NCI-H2227 (cell line): ENCODE results near the gene CCDC18.
A peak's percentile ranks its signal among the peaks of the same experiment; 100 is the strongest.

Experiments used
- DNase-seq: peaks from one replicate; lab custom pipeline; 2025; ENCODE audit not compliant: unreplicated experiment; lab: John Stamatoyannopoulos, UW

Gene CCDC18

DNA sequence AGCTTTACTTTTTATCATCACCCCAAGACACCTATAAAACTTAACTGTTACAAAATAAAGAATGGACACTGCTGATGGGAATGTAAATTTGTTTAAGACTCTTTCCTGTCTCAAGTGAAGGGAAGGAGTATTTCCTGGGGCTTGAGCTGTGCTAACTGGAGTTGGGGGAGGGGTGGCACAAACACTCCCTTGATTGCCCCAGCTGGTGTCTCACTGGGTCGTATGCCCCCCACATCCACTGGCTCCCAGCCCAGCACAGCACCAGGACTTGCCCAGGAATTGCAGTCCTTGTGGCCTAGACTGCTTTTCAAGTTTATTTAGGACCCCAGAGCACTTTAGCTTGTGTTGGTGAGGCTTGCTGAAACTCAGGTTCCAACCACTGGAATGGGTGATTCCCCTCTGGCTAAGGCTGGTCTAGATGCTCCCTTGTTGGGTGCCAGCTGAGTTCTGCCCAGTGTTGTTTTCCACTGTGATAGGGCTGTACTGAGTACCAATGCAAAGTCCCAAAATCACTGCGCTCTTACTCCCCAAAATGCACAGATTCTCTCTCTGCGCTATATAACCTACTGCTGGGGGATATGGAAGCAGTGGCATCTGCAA is 116.1 kb downstream of the CCDC18 start:
- DNase-seq = no peak

DNA sequence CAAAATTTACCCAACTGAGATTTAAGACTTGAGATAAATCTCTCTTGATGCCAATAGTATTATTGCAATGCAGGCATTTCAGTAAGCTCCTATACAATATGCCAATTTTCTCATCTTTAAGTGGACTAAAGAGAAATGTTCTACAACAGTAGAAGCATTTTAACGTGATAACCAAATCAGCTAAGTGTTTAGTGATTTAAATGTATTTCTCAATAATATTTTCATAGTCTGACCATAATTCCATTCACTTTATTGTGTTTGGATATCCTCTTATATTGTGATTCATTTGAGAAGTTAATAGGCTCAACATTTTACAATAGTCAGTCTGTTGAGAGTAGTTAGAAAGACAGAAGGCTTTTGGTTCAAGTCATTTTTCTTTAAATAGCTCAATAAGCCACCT is 120.6 kb downstream of the CCDC18 start:
- no peak for DNase-seq

DNA sequence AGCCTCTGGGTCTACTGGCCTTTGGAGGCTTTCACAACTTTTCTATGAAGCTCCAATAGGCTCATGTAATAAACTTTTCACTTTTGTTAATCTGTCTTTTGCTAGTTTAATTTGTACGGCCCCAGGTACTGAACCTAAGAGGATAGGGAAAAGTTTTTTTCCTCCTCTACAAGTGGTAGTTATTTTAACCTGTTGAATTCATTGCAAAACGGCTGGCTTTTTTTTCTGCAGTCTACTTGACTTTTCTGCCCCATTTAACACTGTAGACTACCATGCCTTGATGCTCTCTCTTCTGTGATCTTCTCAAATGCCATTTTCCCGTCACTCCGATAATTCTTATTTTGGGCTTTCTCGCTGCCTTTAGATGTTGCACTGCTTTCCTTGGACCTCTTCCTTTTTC is 121.6 kb downstream of the CCDC18 start:
- no peak for DNase-seq

DNA sequence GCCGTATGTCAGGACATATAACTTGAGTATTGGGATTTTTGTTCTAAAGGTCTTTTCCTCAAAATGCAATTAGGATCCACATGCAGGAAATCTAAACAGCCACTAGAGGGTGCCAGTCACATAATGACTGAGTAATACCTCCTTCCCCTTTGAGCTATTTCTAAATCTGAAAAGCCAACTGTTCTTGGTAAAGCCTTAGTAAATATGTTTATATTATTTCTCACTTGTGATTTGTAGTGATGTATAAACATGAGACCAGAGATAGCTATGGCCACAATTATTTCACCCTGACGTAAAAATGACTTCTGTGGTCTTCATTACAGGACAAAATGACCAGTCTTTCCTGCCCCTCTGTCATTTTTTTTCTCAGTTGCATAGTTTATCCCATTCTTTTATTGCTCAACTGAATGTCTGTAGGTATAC is 124.2 kb downstream of the CCDC18 start:
- peak; percentile 80 for DNase-seq

DNA sequence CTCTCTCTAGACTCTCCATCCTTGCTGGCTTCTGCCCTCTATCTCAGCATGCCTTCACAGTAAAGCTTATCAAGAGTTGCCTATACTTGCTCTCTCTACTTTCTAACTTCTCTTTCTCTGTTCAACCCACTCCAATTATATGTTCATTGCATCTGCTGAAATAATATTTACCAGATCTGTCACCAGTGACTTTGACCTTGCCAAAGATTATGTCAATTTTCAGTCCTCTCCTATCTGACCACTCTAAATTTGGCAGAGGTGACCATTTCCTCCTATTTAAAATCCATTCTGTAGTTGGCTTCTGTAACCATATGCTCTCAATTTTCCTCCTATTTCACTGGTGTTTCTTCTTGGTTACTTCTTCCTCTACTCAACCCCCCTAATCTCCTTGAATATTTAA is 126.4 kb downstream of the CCDC18 start:
- no peak for DNase-seq

DNA sequence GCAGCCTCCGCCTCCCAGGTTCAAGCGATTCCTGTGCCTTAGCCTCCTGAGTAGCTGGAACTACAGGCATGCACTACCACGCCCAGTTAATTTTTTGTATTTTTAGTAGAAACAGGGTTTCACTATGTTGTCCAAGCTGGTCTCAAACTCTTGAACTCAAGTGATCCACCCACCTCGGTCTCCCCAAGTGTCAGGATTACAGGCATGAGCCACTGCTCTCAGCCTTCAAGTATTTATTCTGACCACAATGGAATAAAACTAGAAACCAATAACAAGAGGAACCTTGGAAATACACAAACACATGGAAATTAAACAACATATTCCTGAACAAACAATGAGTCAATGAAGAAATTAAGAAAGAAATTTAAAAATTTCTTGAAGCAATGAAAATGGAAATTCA is 132.5 kb downstream of the CCDC18 start:
- DNase-seq = no peak

DNA sequence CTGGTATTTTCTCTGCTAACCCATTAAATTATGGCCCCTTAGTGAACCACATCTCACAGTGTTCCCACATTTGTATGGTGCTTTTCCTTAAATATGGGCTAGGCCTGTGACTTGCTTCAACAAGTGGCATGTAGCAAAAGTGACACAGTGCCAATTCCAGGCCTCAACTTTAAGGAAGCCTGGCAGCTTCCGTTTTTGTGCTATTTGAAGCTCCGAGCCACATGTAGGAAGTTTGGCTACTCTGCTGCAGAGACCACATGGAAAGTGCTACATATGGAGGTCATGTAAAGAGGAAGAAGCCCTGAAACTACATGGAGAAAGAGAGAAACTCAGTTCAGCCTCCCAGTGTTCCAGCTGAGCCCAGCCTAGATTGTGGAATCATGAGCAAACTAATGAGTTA is 136.7 kb downstream of the CCDC18 start:
- no peak for DNase-seq

DNA sequence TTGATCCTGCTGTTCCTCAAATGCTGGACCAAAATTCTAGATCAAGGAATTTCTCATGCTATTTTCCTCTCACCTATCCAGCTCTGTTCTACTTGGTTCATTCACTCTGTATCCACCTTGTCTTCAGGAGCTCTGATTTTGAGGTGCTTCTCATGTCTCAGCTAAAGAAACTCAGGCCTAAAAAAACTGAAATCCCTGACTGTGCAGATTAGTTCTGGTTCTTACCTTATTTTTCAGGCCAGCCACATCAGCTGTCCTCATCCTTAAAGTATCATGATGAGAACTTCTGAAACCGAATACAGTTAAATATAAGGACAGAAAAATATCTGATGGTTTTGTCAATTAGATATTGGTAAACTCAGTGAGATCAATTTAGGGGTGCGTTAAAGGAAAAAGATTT is 137.4 kb downstream of the CCDC18 start:
- DNase-seq = no peak

DNA sequence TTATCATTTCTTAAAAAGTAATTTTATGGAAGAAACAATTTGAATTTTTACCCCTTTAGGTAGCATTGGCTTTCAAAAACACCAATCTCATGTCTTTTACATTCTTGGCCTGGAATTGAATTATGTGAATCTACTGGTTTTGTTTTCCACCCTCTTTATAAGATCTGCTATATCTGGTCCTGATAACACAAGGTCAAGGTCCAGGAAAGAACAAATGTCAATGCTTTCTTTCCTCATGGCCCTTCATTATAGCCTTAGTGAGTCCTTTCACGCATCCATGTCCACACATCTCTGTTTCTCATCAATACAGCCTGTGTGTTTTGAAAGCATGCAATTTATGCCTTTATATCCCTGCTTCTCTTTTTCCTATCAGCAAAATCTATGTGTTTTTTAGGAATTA is 141.2 kb downstream of the CCDC18 start:
- no peak for DNase-seq

DNA sequence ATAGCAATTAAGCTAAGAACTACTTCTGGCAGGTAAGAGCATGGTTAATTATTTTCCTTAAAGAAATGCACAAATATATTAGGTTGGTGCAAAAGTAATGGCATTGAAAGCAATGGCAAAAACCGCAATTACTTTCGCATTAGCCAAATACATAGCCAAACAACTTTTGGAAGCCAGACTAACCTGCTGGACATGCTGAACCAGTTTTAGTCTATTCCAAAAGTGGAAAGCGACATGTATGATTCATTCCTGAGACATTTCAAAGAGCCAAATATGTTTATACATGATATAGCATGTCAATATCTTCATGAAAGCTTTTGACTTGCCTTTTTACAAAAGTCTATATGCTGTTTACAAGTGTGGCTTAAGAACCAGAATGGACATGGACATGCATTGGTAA is 141.8 kb downstream of the CCDC18 start:
- DNase-seq = no peak

DNA sequence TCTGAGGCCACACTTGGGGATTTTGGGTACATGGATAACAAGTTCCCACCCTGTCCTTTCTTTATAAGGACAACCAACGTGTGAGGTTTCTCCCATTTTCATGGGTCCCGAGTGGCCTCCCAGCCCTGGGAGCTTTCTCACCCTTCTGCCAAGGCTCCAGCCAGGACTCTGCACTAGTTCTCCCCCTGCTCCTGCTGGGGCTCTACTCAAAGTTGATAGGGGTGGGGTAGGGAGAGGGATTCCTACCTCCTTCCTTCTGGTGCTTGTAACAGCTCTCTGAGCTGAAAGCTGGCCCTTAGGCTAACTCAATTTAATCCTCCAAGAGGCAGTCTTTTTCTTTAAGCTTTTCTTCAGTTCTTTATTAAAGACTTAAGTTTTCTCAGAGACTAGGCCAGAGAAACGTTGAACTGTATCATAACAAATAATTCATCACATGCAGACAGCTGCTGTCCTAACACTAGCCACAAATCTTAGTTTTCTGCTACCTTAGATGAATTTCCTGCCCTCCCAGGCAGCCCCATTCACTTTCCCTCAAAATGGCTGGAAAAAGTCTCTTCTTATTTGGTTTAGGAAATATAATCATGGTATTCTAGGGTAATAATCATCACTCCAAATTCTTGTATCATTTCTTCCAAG is 142.8 kb downstream of the CCDC18 start:
- DNase-seq = no peak

DNA sequence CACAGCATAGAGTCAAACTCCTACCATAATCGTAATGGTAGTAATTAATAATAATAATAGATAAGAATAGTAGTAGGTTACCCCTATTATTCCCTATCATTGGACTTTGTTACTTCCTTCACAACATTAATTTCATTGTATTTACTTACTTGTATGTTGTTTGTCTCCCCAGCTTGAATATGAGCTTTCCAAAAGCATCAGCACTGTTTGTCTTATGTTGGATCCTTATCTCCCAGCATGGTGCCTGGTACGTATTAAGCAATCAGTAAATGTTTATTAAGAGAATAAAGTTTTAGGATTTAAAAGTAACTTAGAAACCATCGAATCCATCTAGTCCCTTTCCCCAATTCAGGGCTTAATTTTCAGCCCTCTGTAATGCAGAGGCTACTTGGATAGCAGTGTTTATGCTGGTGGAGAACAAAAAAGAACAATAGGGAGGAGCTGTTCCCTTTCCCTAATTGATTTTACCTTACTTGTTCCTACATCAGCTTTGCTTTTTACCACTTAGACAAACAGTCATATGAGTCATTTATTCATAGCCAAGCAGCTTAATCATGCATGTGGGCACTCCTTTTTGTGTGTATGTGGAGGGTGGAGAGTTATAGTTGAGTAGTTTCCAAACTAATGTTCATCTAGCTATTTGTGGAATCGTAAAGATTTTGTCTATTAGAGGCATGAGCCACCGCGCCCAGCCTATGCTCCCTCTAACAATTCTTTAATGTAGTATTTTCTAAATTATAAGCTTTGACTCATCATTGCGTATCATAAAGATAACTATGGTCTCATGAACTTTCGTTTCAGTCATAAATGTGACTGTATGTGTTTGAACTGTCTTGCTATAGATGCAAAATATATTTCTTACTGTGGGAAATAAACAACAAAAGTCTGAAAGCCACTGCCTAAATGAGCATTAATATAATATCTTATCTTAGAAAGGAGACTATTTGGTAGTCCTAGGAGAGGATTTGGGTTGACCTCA is 144.3 kb downstream of the CCDC18 start:
- no peak for DNase-seq
